SJCRH30 (cell line): ENCODE results near the gene PUSL1. TPM values are rescaled to one million over a fixed set of nuclear protein-coding genes. Genes with fewer than 3 reads are reported as not detected.

Experiments used
- DNase-seq, 2 experiments: peaks; one replicate each; pipeline ENCODE4 v3.0.0-alpha.2; 2015 to 2020
- H3K27ac ChIP-seq: fragments of 250-450 bp; sonication (Bioruptor Pico); 2 replicates; pipeline ENCODE4 v1.5.1; 2020; ENCODE audit warnings: mild to moderate bottlenecking, moderate library complexity
- H3K27me3 ChIP-seq: fragments of 250-450 bp; sonication (Bioruptor Pico); 2 replicates; pipeline ENCODE4 v1.5.1; 2020; ENCODE audit warnings: mild to moderate bottlenecking, moderate library complexity
- H3K36me3 ChIP-seq: fragments of 250-450 bp; sonication (Bioruptor Pico); 2 replicates; pipeline ENCODE4 v1.5.1; 2020; ENCODE audit warnings: mild to moderate bottlenecking, moderate library complexity
- H3K4me1 ChIP-seq: fragments of 250-450 bp; sonication (Bioruptor Pico); 2 replicates; pipeline ENCODE4 v1.5.1; 2020; ENCODE audit warnings: mild to moderate bottlenecking, moderate library complexity
- H3K4me3 ChIP-seq: fragments of 250-450 bp; sonication (Bioruptor Pico); 2 replicates; pipeline ENCODE4 v1.5.1; 2020; ENCODE audit warnings: mild to moderate bottlenecking, moderate library complexity
- H3K9me3 ChIP-seq: fragments of 250-450 bp; sonication (Bioruptor Pico); replicated peaks from 2 replicates; pipeline ENCODE4 v1.5.1; 2020; ENCODE audit warnings: mild to moderate bottlenecking, moderate library complexity
- total RNA-seq: library from RNA; depleted of rRNA; stranded (reverse); fragments of >200 nt; shearing (Covaris generic); gene quantifications from 2 replicates; pipeline ENCODE4 v1.2.3, GENCODE V29; 2014; rRNA removed

The PUSL1 gene
- 23.9 and 25.3 TPM in 2 replicates for total RNA-seq

DNA sequence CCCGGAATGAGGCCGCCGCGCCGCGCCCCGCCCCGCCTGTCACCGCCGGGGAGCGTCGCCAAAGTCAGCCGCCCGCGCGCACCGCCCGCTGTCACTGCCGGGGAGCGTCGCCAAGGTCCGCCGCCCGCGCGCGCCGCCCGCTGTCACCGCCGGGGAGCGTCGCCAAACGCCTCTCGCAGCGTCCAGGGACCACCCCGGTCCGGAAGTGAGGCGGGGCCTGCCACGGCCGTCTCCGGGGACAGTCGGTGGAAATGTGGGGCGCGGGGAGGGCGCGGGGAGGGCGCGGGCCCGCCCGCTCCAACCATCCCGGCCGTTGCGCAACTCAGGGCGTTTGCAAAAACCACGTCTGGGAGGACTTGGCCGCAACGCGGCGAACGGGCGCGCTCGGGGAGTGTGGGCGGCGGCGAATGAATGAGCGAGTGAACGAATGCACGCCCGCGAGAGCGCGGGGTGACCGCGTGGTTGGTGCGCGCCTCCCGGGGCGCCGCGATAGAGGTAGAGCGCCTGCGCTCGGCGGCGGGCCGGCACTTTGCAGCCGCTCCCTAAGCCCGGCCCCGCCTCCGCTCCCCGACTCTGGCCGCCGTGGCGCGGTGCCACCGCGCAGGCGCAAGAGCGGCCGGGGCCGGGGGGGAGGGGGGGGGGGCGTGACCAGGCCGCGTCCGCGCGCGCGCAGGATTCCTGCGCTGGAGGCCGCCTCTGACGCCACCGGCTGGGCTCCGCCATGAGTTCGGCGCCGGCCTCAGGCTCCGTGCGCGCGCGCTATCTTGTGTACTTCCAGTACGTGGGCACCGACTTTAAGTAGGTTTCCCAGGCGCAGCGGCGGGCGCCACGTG, at the start of gene PUSL1, which contains the start of gene ACAP3:
Gene PUSL1, plus strand, starts transcription at position 675 of the 833 bp plus-strand sequence. Its CDS starts 47 bp downstream, at position 722.
Gene ACAP3, minus strand, starts transcription at position 8 of the 833 bp plus-strand sequence. CDS start 115 bp downstream, outside the sequence.
- Histone ChIP-seq H3K4me3 (peak within 1 kb of the TSS; percentile 79), H3K27ac (peak within 1 kb of the TSS; percentile 74), H3K36me3 (peaks cover 29% of the 10 kb centered on the region), H3K27me3 (no peaks in the 10 kb centered on the region), H3K9me3 (no peaks in the 10 kb centered on the region), H3K4me1 (peaks cover 24% of the 10 kb centered on the region)
- DNase-seq, result peak; percentile 90 to 95

DNA sequence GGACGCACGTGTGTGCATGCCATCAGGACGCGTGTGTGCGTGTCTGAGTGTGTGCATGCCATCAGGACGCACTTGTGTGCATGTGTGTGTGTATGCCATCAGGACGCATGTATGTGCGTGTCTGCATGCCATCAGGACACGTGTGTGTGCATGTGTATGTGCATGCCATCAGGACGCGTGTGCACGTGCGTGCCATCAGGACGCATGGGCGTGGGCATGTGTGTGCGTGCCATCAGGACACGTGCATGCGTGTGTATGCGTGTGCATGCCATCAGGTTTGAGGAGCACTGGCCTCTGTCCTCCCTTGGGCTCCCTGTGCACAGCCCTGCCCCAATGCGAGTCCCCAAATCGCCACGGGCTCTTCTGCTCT, 49.3 kb upstream of the PUSL1 start:
- H3K36me3 ChIP-seq, result peaks cover 74% of the 10 kb centered on the region
- H3K27ac ChIP-seq, result no peak overlapping the region

DNA sequence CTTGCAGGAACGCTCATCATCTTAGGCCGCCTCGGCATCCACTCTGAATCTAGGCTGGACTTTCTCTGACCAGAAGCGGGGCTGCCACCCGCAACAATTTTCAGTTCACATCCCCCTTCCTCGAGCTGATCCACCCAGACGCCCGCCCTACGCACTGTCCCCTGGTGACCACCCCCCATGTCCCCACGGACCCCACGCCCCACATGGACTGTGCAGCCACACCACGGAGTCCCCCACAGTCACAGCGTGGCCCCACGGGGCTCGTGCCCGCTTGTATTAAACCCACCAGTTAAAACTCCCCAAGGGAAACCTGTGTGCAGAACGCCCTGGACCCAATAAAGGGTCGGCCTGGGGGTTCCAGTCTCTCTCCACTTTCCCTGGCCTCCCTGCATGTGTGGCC, 48.9 kb upstream of the PUSL1 start:
- H3K27ac ChIP-seq, result no peak overlapping the region
- H3K4me1 ChIP-seq, result no peaks in the 10 kb centered on the region
- H3K9me3 ChIP-seq, result no peaks in the 10 kb centered on the region
- no peak overlapping the region for H3K4me3 ChIP-seq
- peaks cover 76% of the 10 kb centered on the region for H3K36me3 ChIP-seq
- H3K27me3 ChIP-seq, result no peaks in the 10 kb centered on the region
- no peak for DNase-seq

More for the DNA sequence above, 49.3 kb upstream of the PUSL1 start:
- no peak for DNase-seq
- Histone ChIP-seq H3K27me3 (no peaks in the 10 kb centered on the region), H3K4me1 (no peaks in the 10 kb centered on the region), H3K9me3 (no peaks in the 10 kb centered on the region), H3K4me3 (no peak overlapping the region)

DNA sequence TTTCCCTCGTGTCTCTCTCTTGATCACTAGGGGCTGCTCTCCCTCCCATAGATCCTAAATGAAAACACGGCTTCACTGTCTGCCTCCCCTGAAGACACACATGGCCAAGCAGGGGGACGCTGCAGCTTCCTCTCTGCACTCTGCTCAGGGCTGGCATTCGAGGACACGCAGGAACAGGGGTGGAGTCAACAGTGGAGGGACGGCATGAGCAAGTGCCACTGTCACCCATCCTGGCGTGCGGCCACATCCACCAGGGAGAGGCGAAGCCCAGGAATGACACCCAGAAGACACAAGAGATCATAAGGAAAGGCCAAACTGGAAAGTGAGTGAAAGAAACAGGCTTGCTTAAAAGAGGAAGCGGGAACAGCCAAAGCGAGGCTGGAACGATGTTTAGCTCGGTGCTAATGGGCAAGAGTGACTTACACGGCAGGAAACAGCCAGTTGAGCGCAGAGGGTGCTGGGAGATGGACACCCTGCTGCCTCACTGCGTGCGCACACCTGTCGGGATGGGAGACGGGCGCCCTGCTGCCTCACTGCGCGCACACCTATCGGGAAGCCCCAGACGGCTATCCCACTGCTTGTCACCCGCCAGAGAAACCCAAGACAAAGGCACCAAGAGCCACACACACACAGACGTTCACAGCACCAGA, 48.3 kb upstream of the PUSL1 start:
- peaks cover 76% of the 10 kb centered on the region for H3K36me3 ChIP-seq
- H3K27ac ChIP-seq, result no peak overlapping the region
- H3K27me3 ChIP-seq, result no peaks in the 10 kb centered on the region

GRCh38 chr1:1260843-1261560, 47.4 kb upstream of the PUSL1 start:
- H3K4me1 ChIP-seq, result peaks cover 4% of the 10 kb centered on the region; the same call in 1 of the 2 replicates
- peaks cover 70% of the 10 kb centered on the region for H3K36me3 ChIP-seq
- DNase-seq, result no peak

More for the DNA sequence above, 48.3 kb upstream of the PUSL1 start:
- Histone ChIP-seq H3K4me1 (peaks cover 3% of the 10 kb centered on the region; the same call in 1 of the 2 replicates), H3K4me3 (no peak overlapping the region), H3K9me3 (no peaks in the 10 kb centered on the region)
- no peak for DNase-seq

GRCh38 chr1:1262071-1262470, 46.3 kb upstream of the PUSL1 start:
- H3K4me3 ChIP-seq, result no peak overlapping the region
- DNase-seq, result no peak
- H3K27ac ChIP-seq, result no peak overlapping the region
- peaks cover 71% of the 10 kb centered on the region for H3K36me3 ChIP-seq
- H3K27me3 ChIP-seq, result no peaks in the 10 kb centered on the region
- H3K9me3 ChIP-seq, result no peaks in the 10 kb centered on the region
- H3K4me1 ChIP-seq, result peaks cover 4% of the 10 kb centered on the region; the same call in 1 of the 2 replicates

More at GRCh38 chr1:1260843-1261560, 47.4 kb upstream of the PUSL1 start:
- Histone ChIP-seq H3K27me3 (no peaks in the 10 kb centered on the region), H3K4me3 (no peak overlapping the region), H3K27ac (no peak overlapping the region), H3K9me3 (no peaks in the 10 kb centered on the region)

GRCh38 chr1:1262758-1263157, 45.6 kb upstream of the PUSL1 start:
- peaks cover 4% of the 10 kb centered on the region; the same call in 1 of the 2 replicates for H3K4me1 ChIP-seq
- peaks cover 78% of the 10 kb centered on the region for H3K36me3 ChIP-seq
- H3K4me3 ChIP-seq, result no peak overlapping the region
- H3K27me3 ChIP-seq, result no peaks in the 10 kb centered on the region
- no peak overlapping the region for H3K27ac ChIP-seq
- H3K9me3 ChIP-seq, result no peaks in the 10 kb centered on the region
- no peak for DNase-seq

GRCh38 chr1:1264026-1264425, 44.4 kb upstream of the PUSL1 start:
- peaks cover 79% of the 10 kb centered on the region for H3K36me3 ChIP-seq
- peaks cover 4% of the 10 kb centered on the region; the same call in 1 of the 2 replicates for H3K4me1 ChIP-seq
- no peak for DNase-seq
- H3K27ac ChIP-seq, result no peak overlapping the region
- H3K4me3 ChIP-seq, result no peak overlapping the region
- no peaks in the 10 kb centered on the region for H3K9me3 ChIP-seq
- no peaks in the 10 kb centered on the region for H3K27me3 ChIP-seq

DNA sequence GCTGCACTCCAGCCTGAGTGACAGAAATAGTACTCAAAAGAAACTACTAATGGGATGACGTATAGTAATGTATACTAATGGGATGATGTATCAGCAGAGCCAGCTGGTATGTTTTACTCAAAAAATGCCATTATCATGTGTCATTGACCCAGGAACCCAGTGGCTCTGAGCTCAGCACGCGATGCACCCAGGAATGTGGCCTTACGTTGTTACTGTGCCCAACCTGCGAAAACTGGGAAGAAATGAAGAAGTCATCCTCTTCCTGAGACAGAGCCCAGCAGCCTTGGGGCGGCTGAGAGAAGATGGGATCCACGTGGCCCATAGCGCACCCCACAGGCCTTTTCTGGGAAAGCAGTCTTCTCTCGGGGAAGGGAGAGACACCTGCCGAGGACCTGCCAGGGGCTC, 43.5 kb upstream of the PUSL1 start:
- DNase-seq, result peak in 1 of 2 experiments; percentile 52
- Histone ChIP-seq H3K36me3 (peaks cover 73% of the 10 kb centered on the region), H3K27me3 (no peaks in the 10 kb centered on the region), H3K4me1 (peaks cover 4% of the 10 kb centered on the region; the same call in 1 of the 2 replicates), H3K9me3 (no peaks in the 10 kb centered on the region), H3K4me3 (no peak overlapping the region), H3K27ac (peak overlapping the region; percentile 39)

- Histone ChIP-seq H3K9me3 (no peaks in the 10 kb centered on the region), H3K4me1 (peaks cover 4% of the 10 kb centered on the region; the same call in 1 of the 2 replicates), H3K36me3 (peaks cover 52% of the 10 kb centered on the region), H3K27ac (no peak overlapping the region), H3K4me3 (no peak overlapping the region), H3K27me3 (no peaks in the 10 kb centered on the region)
- DNase-seq, result no peak
Measured at GRCh38 chr1:1267488-1268283, 40.7 kb upstream of the PUSL1 start.

DNA sequence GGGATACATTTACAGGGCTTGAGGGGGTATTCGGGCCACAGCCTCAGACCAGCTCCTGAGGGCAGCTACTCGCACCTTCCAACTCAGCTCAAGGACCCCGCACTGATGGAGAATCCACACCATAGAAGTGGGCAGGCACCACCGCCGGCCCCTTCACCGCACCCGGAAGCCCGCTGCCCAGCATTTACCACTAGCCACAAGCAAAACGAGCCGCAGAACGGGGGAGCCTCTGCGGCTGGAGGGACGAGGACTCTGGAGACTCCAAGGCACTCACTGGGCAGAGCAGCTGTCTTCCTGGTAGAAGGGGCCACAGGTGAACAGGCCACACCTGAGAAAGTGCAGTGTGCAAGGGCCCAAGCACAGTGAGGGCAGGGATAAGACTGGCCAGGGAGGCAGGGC, 40.1 kb upstream of the PUSL1 start:
- DNase-seq, result no peak
- Histone ChIP-seq H3K36me3 (peaks cover 46% of the 10 kb centered on the region), H3K4me1 (peaks cover 4% of the 10 kb centered on the region; the same call in 1 of the 2 replicates), H3K4me3 (no peak overlapping the region), H3K9me3 (no peaks in the 10 kb centered on the region), H3K27me3 (no peaks in the 10 kb centered on the region), H3K27ac (no peak overlapping the region)

GRCh38 chr1:1270813-1271212, 37.6 kb upstream of the PUSL1 start:
- Histone ChIP-seq H3K4me1 (peaks cover 3% of the 10 kb centered on the region; the same call in 1 of the 2 replicates), H3K9me3 (no peaks in the 10 kb centered on the region), H3K27me3 (no peaks in the 10 kb centered on the region), H3K36me3 (peaks cover 27% of the 10 kb centered on the region), H3K27ac (no peak overlapping the region), H3K4me3 (no peak overlapping the region)
- no peak for DNase-seq

- peaks cover 3% of the 10 kb centered on the region; the same call in 1 of the 2 replicates for H3K4me1 ChIP-seq
- no peaks in the 10 kb centered on the region for H3K27me3 ChIP-seq
- DNase-seq, result no peak
- H3K9me3 ChIP-seq, result no peaks in the 10 kb centered on the region
- peaks cover 12% of the 10 kb centered on the region for H3K36me3 ChIP-seq
- H3K27ac ChIP-seq, result no peak overlapping the region; the same call in 1 of the 2 replicates
- peak overlapping the region; percentile 93 for H3K4me3 ChIP-seq
Measured at GRCh38 chr1:1272341-1273208, 35.8 kb upstream of the PUSL1 start.
